Measurements from ENCODE around the gene EXOC6B.

DNA sequence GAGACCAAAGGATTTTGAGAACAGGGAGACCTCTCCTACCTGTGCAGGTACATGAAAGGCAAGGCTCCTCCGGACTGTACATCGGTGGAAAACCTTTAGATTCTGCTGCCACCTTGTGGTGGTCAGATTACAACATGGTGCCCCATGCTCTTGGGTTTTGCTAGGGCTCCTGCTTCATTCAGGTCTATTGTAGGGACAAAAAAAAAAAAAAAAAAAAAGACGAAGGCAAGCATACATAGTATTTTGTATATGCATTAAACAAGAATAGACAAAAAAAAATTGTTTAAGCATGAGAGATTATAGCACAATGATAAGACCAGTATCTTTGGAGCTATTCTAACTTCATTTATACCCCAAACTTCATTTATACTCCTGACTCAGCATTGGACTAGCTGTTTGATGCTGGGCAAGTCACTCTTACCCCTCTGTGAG, 34.0 kb upstream of the EXOC6B start:
- TF ChIP-seq POLR2A (IDR thresholded peaks at IDR 0.05; ENCODE audit: low read depth, low read length) (no peak), POLR2AphosphoS5 (IDR thresholded peaks at IDR 0.05; ENCODE audit: low read depth, low read length) (no peak)

All from GM12891 (cell line).